T-helper 2 cell treated with Interferon-gamma antibody and Interleukin-4, amounts not matched to agents 100 ng/mL and 5 ng/mL, for 36 hours (primary cell): ENCODE measurements around the gene CST5. TPM values are rescaled to one million over a fixed set of nuclear protein-coding genes. Genes with fewer than 3 reads are reported as not detected.
"Not testable (repeated sequence)": the region's sequence is repeated elsewhere in the genome, so short reads cannot be mapped to it uniquely, and the experiment has no call there.

ENCODE experiments used
- intact Hi-C: fragments of 100-400 bp; cut with micrococcal nuclease; formaldehyde crosslinking; loops from one replicate; pipeline ENCODE4 v1.15.1; 2023
- total RNA-seq: library from RNA; stranded (reverse); gene quantifications from 2 replicates; pipeline ENCODE4 v1.2.3, GENCODE V29; 2022

CST5 gene, protein sequence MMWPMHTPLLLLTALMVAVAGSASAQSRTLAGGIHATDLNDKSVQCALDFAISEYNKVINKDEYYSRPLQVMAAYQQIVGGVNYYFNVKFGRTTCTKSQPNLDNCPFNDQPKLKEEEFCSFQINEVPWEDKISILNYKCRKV
- not detected in 2 replicates for total RNA-seq

DNA sequence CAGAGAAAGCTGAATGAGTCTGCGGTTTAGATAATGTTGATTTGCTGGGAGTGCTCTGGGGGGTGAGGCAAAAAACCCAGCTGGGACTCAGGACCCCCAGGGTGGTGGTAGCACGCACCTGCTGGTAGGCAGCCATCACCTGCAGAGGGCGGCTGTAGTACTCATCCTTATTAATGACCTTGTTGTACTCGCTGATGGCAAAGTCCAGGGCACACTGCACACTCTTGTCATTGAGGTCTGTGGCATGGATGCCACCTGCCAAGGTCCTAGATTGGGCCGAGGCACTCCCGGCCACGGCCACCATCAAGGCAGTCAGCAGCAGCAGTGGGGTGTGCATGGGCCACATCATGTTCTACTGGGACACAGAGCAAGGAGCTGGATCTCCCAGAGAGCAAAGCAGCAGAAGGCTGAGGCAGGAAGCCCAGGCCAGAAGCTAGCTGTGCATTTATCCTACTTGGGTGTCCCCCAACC, at the start of gene CST5:
CST5 (minus strand) TSS at position 421 of the 471 bp plus-strand sequence; CDS start at position 349, 72 bp downstream.
- intact Hi-C loops = no loop called here

DNA sequence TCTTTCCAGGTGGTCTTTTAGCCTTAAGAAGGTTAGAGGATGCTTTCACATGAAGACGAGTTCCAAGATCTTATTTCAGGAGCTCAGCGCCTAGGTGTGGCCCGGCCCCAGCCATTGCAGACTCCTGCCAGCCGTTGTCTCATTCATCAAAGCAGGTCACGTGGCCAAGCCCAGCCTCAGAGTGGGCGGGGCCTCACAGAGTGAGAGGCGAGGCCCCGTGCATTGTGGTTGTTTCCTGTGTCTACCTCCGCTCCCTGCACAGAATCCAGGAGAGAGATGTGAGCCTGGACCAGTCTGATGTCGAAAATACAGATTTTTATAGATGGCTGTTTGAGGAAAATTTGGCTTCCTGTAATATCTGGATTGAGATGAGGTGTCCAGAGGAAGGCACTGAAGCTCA, 49.2 kb upstream of the CST5 start:
- intact Hi-C loops = no loop called here

DNA sequence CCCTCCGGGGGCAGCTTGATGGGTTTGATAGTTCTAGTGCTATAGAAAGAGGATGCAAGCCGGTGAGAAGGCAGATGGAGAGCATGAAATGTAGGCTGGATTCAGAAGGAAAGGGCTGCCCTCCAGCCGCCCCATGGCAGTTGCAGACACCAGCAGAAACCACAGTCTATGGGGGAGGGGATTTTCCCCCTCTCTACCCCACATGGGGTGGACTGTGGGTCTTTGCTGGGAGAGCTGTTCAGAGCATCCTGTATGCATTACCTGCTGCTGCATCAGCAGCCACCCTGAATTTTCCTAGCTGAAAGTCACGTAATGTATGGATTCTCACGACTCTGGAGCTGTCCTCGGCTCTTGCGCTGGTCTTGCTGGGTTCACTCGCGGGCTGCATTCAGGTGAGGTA, 48.8 kb upstream of the CST5 start:
- intact Hi-C loops = no loop called here

DNA sequence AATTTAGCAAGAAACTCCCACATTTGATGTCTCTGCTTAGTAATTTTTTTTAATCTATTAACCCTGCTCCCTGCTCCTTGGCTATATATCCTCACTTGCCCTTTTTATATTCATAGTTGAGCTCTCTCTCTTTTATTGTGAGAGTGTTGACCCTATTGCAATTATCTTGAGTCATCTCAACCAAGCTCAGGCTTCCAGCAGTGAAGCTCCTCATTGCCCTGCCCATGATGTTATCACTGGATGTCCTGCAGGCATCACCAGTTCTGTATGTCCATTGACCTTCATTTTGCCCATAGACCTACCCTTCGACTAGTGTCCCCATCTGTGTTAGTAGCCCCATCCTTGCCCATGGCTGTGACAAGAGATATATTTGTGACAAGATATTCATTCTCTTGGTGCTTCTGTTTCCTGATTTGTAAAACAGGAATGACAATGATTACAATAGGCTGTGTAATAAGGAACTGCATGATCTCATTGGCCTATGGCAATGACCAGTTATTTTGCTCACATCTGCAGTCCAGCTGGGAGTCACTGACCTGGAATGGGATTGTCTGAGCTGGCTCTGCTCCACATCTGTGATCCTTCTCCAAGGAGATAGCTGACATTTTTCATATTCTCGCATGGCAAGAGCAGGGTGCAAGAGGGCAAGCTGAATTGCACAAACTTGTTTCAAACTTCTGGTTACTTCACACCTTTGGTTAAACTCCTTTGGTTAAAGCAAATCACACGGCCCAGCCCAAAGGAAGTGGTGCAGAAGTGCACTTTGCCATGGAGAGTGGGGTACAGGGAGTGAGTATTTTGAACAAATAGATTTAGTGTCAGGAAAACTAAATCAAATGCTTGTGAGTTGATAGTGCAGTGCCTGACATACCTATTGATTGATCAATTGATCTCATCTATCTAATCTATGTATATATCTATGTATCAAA, 47.7 kb upstream of the CST5 start:
- intact Hi-C loops = no loop called here

DNA sequence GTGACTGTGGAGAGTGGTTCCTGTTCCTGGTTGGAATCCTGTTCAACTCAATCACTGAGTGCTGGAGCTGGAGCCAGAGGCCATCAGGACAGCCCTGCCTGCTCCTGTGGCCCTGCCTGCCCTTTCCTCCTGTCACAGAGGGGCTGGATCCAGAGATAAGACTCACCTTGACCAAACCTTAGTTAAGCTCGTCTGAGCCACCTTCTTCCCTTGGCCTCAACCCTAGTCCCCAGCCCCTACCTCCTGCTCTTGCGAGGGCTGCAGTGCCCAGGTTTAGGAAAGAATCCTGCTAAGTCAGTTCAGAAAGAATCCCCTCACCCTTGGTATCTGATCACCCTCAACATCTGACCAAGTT, 47.0 kb upstream of the CST5 start:
- intact Hi-C loops = no loop called here

DNA sequence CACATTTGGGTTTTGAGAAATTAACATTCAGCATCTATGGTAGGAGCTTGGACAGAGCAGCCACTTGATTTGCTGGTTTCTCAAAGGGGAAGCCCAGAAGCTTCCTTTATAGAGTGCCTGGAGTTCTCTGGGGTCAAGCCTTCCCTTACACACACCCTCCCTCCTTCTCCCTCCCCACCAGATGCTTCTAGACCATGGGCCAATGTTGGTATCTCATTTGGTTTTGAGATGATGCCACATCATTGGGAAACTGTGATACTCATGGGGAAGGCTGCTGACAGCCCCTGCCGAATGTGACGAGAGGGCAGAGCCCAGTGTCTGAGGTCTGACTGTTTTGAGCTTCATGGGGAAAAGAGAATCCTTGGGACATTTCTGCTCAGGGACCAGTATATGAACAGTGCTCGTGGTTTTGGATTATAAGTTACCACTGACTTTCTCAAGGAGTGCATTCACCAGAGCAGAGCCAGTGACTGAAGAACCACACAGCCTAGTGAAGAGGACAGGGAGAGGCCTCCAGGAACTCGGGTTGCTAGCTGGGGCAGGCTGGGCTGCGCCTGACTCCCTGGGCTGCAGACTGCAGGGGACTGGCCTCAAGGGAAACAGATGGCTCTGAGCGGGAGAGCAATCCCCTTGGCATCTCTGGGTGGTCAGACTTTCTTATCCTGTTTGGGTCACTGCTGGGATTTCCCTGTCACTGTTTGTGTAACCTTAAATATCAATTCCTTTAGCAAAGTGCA, 46.4 kb upstream of the CST5 start:
- intact Hi-C loops = no loop called here

DNA sequence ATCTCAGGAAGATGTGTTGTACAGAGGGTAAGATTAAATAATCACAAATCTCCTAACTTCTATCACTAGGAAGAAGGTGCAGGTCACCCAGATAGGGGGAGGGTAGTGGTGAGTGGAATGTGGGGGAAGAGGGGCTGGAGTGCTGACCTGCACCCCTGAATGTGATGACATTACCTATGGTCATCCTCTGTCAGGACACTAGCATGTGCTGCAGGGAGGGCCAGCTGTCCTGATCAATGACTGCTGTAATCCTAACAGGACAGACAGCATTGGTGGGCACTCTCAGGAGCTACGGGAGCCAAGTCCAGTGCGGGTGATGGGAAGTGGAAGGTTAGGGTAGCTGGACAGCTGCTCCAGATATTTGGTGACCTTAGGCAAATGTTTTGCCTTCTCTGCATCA, 45.2 kb upstream of the CST5 start:
- intact Hi-C loops = no loop called here

DNA sequence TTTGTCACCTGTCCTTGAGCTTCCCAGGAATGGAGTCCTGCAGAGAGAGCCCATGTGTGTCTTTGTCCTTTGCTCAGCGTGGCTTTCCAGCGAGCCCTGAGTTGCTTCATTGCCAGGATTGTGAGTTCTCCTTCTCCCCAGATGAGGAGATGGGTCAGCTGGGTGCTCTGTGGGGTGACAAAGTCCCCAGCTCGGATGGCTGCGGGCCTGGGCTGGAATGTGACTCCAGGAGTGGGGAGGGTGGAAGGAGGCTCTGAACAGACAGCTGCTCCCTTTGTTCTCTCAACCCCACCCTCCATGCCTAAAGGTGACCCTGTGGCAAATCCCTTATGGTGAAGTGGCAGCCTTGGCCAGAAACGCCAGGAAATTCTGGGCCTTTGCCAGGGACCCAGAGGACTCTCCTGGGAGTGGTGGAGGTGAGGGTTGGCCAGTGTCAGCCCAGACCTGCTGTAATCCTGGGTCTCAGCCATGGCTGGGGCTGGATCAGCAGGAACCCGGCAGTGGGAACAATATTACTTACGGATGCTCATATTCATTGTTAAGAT, 44.4 kb upstream of the CST5 start:
- intact Hi-C loops = no loop called here

DNA sequence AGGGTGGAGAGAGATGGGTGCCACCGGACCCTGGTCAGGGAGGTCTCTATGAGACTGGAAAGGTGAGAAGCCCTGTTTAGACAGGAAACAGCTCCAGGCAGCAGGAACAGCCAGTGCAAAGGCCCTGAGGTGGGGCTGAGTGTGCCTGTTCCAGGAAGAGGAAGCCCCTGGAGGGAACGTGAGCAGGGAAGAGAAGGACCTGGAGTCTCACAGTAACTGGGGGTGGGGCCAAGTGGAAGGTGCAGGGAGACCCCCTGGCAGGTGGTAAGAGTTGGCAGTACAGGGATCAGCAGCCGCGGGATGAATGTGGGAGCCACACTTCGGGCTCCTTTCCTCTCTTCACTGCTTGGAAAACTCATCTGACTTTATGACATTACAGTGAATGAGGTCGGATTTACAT, 43.8 kb upstream of the CST5 start:
- intact Hi-C loops = no loop called here

DNA sequence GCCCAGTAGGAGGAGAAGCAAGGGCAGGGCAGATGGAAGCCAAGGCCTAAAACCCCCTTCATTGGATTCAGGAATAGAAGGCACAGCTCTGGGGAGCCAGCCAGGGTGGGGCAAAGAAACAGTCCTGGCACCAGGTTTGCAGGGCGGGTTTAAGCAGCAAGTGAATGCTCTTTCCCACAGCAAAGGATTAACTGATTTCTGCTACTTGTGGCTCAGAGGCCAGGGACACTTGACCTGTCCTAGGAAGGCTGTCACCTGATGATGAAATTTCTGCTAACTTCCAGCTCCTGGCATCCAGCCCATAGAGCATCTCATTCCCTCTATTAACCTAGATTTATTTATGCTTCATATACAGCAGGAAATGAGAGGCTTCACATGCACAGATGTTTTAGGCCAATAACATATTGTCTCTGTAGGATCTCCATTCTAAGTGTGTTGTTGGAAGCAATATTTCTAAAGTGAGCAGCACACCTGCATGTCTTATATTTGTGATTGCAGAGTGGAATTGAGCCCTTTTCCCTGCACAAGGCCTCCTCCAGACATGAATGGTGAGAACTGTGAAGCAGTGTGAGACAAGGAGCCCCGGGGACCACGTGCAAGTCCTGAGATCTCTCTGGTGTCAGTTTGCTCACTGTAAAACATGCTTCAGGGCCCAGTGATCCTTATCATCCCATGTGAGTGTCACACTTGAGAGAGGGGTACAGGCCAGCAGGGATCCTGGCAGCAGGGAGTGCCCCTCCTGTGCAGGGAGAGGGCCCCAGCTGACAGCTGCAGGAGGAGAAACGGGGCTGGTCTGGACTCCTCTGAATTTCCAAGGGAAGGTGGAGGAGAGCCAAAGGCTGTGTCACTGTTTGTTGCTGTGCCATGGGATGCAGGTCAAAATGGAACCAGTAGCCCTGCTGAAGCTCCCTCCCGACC, 41.1 kb upstream of the CST5 start:
- intact Hi-C loops = no loop called here

DNA sequence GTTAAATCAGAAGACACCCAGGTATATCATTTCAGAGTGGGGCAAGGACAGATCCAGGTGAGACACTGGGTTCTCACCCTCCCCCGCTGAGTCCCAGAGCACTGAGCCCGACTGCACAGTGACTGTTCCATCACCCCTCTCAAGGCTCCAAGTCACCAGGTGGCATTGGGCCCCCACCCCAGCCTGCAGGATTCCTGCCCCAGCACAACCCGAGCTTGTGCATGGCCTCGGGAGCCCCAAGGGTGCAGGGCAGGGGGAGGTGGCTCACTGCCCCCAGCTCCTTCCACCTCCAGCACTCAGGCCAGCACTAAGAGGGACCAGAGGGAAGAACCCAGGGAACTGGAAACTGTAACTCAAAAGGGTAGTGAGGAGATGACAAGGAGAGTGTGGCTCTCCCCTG, 39.3 kb upstream of the CST5 start:
- intact Hi-C loops = no loop called here

DNA sequence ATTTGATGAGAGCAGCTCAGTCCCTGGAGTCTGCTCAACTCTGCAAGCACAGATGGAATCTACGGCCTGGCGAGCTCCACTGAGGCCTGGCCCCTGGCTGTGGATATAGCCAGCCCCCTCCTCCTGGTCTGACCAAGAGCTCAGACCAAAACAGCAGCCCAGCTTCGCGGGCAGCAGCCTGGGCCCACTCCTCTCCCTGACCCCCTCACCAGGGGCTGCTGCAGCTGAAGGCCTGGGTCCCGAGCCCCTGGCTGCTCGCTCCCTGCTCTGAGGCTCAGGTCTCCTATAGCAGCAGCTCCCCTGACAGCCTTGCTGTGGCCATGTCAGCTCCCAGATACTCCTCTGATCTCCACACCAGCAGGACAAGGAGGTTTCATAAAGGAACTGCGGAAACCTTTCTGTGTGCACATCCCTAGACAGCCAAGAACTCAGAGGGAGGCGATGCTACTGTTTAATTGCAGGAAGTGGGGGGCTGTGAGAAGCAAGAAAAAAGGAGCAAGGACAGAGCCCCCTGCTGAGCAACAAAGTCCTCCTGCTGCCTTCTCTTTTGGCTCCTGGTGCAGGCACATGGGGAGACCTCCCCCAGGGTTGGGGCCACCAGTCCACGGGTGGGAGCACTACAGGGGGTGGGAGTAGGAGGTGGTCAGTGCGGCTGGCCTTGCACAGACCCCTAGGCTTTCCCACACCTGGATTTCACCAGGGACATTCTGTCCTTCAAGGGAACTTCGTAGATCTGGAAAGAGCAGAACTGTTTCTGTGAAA, 38.7 kb upstream of the CST5 start:
- intact Hi-C loops = no loop called here

DNA sequence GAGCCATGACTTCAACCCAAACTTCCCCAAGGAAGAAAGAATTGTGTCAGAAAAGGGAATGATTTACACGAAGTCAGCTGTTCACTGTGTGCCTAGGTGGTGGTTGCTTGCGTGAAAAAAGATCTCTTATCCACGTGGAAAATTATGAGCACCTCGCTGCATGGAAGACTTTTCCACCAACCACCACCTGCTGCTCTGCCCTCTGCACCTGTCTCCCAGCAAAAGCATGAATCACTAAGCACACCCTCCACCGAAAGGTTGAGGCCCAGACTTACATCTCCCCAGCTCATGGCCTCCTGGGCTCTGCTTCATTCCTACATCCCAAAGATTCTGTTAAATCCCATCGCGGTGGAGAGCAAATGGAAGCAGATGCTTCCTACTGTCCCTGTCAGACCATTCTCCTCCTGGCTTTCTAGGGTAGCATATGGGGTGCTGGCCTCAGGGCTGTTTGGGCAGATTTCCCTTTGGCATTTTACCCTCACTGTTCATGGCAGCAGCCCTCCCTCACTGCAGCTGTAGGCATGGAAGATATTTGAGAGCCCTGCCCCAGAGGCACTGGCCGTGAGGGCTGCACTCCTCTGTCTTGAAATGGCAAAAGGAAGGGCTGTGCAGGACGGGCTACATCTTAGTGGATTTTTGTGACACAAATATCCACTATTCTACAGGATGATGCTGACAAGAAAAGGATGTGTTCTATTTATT, 37.6 kb upstream of the CST5 start:
- intact Hi-C loops = no loop called here

DNA sequence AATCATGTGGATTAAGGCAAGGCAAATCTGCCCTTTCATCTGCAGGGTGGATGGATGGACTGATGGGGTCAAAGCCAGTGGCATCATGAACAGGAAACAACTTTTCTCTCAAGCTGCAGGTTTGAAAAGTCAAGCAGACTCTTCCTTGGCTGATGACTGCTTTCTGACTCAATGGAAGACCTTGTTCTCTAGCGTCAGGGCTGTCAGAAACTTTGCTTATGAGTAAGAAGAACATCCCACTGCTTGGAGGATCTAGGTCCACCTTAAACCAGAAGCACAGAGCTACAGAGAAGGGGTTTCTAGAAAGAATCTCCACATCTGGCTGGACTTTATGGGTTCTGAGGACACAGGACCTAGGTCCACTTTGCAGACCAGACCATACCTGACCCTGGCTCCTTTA, 36.3 kb upstream of the CST5 start:
- intact Hi-C loops = no loop called here

DNA sequence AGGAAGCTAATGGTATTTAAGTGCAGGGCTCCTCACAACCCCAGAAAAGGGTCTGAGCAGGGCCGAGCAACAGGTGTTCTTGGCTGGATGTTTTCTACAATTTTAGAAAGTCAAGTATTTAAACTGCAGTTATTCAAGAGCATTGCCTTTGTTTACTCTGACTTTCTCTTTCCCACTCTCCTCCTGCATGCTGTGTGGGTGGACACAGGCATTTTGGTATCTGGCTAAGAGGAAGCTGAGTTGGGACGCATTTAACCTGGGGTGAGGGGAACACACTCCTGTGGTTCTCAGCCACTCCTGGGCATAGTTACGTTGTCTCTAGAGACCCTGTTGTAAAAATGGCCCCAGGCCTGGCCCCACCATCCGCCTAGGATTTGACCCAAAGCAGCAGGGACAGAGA, 34.9 kb upstream of the CST5 start:
- intact Hi-C loops = not testable (repeated sequence)

DNA sequence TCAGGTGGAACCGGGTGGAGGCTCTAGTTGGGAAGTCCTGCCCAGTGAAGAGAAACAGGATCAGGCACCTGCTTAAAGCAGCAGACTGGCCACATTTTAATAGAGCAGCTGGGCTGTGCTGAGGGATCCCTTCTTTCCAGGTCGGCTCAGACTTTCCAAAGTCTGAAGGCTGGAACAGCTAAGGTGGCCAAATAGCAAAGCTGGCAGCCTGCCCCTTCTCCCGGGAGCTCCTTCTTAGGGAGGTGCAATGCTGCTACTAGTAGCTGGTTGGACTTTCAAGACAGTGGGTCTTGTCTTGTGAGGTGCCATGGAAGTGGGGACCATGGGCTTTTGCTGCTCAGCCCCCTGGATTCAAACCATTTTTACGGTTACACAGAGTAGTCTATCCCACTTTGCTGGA, 30.7 kb upstream of the CST5 start:
- intact Hi-C loops = no loop called here

DNA sequence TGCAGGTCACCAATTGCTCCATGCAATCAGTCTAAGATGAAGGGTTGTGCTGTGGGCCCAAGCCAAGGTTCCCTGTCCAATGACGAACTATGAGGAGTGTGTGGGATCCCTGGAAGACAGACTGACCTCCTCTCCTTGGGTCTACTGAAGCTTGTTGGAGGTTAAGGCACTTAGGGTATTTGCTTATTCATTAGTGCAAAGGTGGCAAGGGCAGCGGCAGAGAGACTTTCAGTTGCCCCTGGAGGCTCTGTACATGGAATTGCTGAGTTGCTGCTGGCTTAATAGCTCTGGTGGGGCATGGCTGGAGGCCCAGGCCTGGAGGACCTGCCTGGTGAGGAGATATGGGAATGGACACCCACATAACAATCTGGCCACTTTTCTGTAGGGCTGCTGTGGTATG, 29.8 kb upstream of the CST5 start:
- intact Hi-C loops = no loop called here

DNA sequence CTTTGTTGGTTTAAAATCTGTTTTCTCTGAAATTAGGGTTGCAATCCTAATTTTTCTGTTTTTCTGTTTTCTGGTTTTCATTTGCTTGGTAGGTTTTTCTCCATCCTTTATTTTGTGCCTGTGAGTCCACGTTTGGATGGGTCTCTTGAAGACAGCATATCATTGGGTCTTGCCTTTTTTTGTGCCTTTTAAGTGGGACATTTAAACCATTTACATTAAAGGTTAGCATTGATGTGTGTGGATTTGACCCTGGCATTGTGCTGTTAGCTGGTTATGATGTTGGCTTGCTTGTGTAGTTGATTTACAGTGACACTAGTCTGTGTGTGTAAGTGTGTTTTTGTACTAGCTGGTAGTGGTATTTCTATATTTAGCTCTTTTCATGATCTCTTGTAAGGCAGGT, 28.0 kb upstream of the CST5 start:
- intact Hi-C loops = no loop called here

DNA sequence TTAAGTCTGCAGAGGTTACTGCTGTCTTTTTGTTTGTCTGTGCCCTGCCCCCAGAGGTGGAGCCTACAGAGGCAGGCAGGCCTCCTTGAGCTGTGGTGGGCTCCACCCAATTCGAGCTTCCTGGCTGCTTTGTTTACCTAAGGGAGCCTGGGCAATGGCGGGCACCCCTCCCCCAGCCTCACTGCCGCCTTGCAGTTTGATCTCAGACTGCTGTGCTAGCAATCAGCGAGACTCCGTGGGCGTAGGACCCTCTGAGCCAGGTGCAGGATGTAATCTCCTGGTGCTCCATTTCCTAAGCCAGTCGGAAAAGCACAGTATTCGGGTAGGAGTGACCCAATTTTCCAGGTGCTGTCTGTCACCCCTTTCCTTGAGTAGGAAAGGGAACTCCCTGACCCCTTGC, 22.8 kb upstream of the CST5 start:
- intact Hi-C loops = not testable (repeated sequence)
